Thoracic aorta (tissue), 2 donors: ENCODE data around the gene GIMD1. TPM values are rescaled to one million over a fixed set of nuclear protein-coding genes. Genes with fewer than 3 reads are reported as not detected.

ENCODE experiments used
- ATAC-seq: fragments of 150-250 bp; one replicate; pipeline ENCODE4 v1.8.0; 2017; ENCODE audit warnings: low read depth; ENCODE audit not compliant: insufficient number of reproducible peaks, low FRiP score
- DNase-seq: peaks from one replicate; pipeline ENCODE4 v3.0.0-alpha.2; 2020; ENCODE audit warnings: low spot score
- H3K27ac ChIP-seq, 2 donors: fragments of 200-600 bp; sonication (generic); 1 replicate in 1 of 2; 2 replicates in 1 of 2; pipeline ENCODE4 v1.5.1; 2016; ENCODE audit warnings: mild to moderate bottlenecking in 2 of 2, moderate library complexity in 2 of 2
- H3K27me3 ChIP-seq: fragments of 200-600 bp; sonication (generic); replicated peaks from 2 replicates; pipeline ENCODE4 v1.6.0; 2016; ENCODE audit warnings: mild to moderate bottlenecking; ENCODE audit not compliant: insufficient read depth
- H3K36me3 ChIP-seq: fragments of 200-600 bp; sonication (generic); one replicate; pipeline ENCODE4 v1.5.1; 2016
- H3K4me1 ChIP-seq, 2 donors: fragments of 200-600 bp; sonication (generic); 1 replicate in 1 of 2; 2 replicates in 1 of 2; pipeline versions ENCODE4 v1.5.1 to v1.6.0; 2016; ENCODE audit warnings: low read depth in 2 of 2, mild to moderate bottlenecking in 1 of 2; ENCODE audit not compliant: control insufficient read depth in 1 of 2
- H3K4me3 ChIP-seq: fragments of 200-600 bp; sonication (generic); 2 replicates; pipeline ENCODE4 v1.5.1; 2016; ENCODE audit warnings: mild to moderate bottlenecking
- H3K9me3 ChIP-seq: fragments of 200-600 bp; sonication (generic); 2 replicates; pipeline ENCODE4 v1.5.1; 2016
- total RNA-seq, 2 donors: library from RNA; depleted of rRNA; stranded (reverse); fragments of >200 nt; gene quantifications; one replicate each; pipeline versions ENCODE4 v1.1.0 to v1.2.3, GENCODE V29; 2016
- TF ChIP-seq, protein P1 (sequence below): fragments of 200-600 bp; sonication (generic); IDR thresholded peaks from one replicate; pipeline ENCODE4 v1.5.1; 2019; ENCODE audit warnings: antibody characterized with exemption

The GIMD1 gene
- total RNA-seq, 2 donors from 2014 or later: not detected

- Histone ChIP-seq H3K36me3 (peaks cover 24% of the 10 kb centered on the region), H3K4me3 (no peak overlapping the region), H3K9me3 (no peaks in the 10 kb centered on the region), H3K27me3 (no peaks in the 10 kb centered on the region), H3K4me1 (peaks cover 0 to 7% of the 10 kb centered on the region in 2 donors), H3K27ac (no peak overlapping the region)
- no peak for DNase-seq
- TF ChIP-seq, protein P1, sequence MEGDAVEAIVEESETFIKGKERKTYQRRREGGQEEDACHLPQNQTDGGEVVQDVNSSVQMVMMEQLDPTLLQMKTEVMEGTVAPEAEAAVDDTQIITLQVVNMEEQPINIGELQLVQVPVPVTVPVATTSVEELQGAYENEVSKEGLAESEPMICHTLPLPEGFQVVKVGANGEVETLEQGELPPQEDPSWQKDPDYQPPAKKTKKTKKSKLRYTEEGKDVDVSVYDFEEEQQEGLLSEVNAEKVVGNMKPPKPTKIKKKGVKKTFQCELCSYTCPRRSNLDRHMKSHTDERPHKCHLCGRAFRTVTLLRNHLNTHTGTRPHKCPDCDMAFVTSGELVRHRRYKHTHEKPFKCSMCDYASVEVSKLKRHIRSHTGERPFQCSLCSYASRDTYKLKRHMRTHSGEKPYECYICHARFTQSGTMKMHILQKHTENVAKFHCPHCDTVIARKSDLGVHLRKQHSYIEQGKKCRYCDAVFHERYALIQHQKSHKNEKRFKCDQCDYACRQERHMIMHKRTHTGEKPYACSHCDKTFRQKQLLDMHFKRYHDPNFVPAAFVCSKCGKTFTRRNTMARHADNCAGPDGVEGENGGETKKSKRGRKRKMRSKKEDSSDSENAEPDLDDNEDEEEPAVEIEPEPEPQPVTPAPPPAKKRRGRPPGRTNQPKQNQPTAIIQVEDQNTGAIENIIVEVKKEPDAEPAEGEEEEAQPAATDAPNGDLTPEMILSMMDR: no peak
- ATAC-seq: no peak
Measured at GRCh38 chr4:106340774-106341173, 27.8 kb downstream of the GIMD1 start.

DNA sequence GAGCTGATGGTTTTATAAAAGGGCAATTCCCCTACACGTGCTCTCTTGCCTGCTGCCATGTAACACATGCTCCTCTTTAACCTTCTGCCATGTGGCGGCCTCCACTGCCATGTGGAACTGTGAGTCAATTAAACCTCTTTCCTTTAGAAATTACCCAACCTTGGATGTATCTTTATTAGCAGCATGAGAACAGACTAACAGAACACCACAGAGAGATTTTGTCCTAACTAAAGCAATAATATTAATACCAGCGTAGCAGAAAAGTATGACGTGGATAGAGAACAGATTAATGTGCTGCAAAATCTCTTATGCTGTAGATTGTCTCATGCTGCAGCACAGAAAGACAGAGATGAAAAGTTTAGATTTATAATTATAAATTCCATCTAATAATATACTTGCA lies 29.1 kb downstream of the GIMD1 start:
- Histone ChIP-seq H3K27ac (no peak overlapping the region), H3K9me3 (no peaks in the 10 kb centered on the region), H3K36me3 (peaks cover 24% of the 10 kb centered on the region), H3K4me1 (peaks cover 0 to 7% of the 10 kb centered on the region in 2 donors), H3K4me3 (no peak overlapping the region), H3K27me3 (no peaks in the 10 kb centered on the region)
- TF ChIP-seq, protein P1: no peak
- DNase-seq (no peak), ATAC-seq (no peak)

DNA sequence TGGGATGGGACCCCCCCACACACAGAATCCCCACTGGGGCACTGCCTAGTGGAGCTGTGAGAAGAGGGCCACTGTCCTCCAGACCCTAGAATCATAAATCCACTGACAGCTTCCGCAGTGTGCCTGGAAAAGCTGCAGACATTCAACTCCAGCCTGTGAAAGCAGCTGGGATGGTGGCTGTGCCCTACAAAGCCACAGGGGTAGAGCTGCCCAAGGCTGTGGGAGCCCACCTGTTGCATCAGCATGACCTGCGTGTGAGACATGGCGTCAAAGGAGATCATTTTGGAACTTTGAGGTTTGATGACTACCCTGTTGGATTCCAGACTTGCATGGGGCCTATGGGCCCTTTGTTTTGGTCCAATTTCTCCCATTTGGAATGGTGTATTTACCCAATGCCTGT lies 29.9 kb downstream of the GIMD1 start:
- no peaks in the 10 kb centered on the region for H3K9me3 ChIP-seq
- TF ChIP-seq, protein P1: no peak
- H3K36me3 ChIP-seq: peaks cover 27% of the 10 kb centered on the region
- no peak overlapping the region for H3K27ac ChIP-seq
- DNase-seq (no peak), ATAC-seq (no peak)
- H3K4me1 ChIP-seq: no peaks in the 10 kb centered on the region
- no peaks in the 10 kb centered on the region for H3K27me3 ChIP-seq
- H3K4me3 ChIP-seq: no peak overlapping the region

DNA sequence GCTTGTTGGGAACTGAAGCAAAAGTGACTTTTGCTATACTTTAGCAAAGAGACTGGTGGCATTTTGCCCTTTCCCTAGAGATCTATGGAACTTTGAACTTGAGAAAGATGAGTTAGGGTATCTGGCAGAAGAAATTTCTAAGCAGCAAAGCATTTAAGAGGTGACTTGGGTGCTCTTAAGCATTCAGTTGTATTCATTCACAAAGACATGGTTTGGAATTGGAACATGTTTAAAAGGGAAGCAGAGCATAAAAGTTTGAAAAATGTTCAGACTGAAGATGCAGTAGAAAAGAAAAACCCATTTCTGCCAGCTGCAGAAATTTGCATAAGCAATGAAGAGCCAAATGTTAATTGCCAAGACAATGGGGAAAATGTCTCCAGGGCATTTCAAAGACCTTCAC lies 30.7 kb downstream of the GIMD1 start:
- Histone ChIP-seq H3K27ac (no peak overlapping the region), H3K4me1 (no peaks in the 10 kb centered on the region), H3K27me3 (no peaks in the 10 kb centered on the region), H3K9me3 (no peaks in the 10 kb centered on the region), H3K4me3 (no peak overlapping the region), H3K36me3 (peaks cover 33% of the 10 kb centered on the region)
- ATAC-seq: no peak
- TF ChIP-seq, protein P1: no peak
- no peak for DNase-seq

- DNase-seq: no peak
Measured at GRCh38 chr4:106336618-106337017, 32.0 kb downstream of the GIMD1 start.

More at GRCh38 chr4:106336618-106337017, 32.0 kb downstream of the GIMD1 start:
- Histone ChIP-seq H3K4me3 (no peak overlapping the region), H3K9me3 (no peaks in the 10 kb centered on the region), H3K4me1 (no peaks in the 10 kb centered on the region), H3K27me3 (no peaks in the 10 kb centered on the region), H3K27ac (no peak overlapping the region), H3K36me3 (peaks cover 40% of the 10 kb centered on the region)
- ATAC-seq: no peak
- TF ChIP-seq, protein P1: no peak
